IMR-90 (cell line): ENCODE results near the gene SRRD. TPM values are rescaled to one million over a fixed set of nuclear protein-coding genes. Genes with fewer than 3 reads are reported as not detected.

ENCODE experiments used
- ATAC-seq: fragments of 200-7000 bp; cut with Tn5 transposase; 2 replicates; pipeline ENCODE4 v1.9.1; 2020; ENCODE audit warnings: low read depth, mild to moderate bottlenecking, moderate library complexity
- BruUV-seq: library from RNA; stranded (reverse); fragments of 400-500 nt; replicated peaks from 2 replicates; lab custom pipeline; 2021; lab: Mats Ljungman, UMichigan
- CTCF ChIA-PET: fragments of 300-600 bp; formaldehyde crosslinking; extraction: SDS; loops from one replicate; lab custom pipeline; 2021; ENCODE audit warnings: antibody characterized with exemption; lab: Yijun Ruan, JAX
- POLR2A ChIA-PET: fragments of 300-600 bp; sonication (Branson Sonifier 250); formaldehyde crosslinking; loops from one replicate; lab custom pipeline; 2022; ENCODE audit warnings: antibody characterized with exemption; ENCODE audit not compliant: unreplicated experiment; lab: Charles Lee
- DNase-seq: peaks from one replicate; pipeline ENCODE4 v3.0.0; 2013
- H2AFZ ChIP-seq: replicated peaks from 2 replicates; pipeline ENCODE3; 2013; ENCODE audit warnings: low read length, mild to moderate bottlenecking; ENCODE audit not compliant: poor library complexity
- H2AK5ac ChIP-seq: 2 replicates; pipeline ENCODE4 v1.6.1; 2013; ENCODE audit warnings: low read depth, low read length, inconsistent platforms
- H2AK9ac ChIP-seq: replicated peaks from 2 replicates; pipeline ENCODE3; 2013; ENCODE audit warnings: mild to moderate bottlenecking, low read depth, low read length, moderate library complexity; ENCODE audit not compliant: poor library complexity
- H2BK120ac ChIP-seq: 2 replicates; pipeline ENCODE4 v1.6.1; 2013; ENCODE audit warnings: low read depth, low read length, inconsistent platforms
- H2BK15ac ChIP-seq: 3 replicates; pipeline ENCODE4 v1.6.1; 2013; ENCODE audit warnings: low read depth, low read length, inconsistent platforms
- H2BK20ac ChIP-seq: 2 replicates; pipeline ENCODE4 v1.6.1; 2013; ENCODE audit warnings: low read depth, mild to moderate bottlenecking, inconsistent platforms, low read length, moderate library complexity
- H2BK5ac ChIP-seq: 2 replicates; pipeline ENCODE4 v1.6.1; 2013; ENCODE audit warnings: mild to moderate bottlenecking, low read depth, low read length, inconsistent platforms; ENCODE audit not compliant: poor library complexity, severe bottlenecking
- H3K14ac ChIP-seq: replicated peaks from 2 replicates; pipeline ENCODE4 v1.6.1; 2013; ENCODE audit warnings: low read depth, low read length, inconsistent platforms
- H3K18ac ChIP-seq: 2 replicates; pipeline ENCODE4 v1.6.1; 2013; ENCODE audit warnings: low read depth, low read length, control low read depth
- H3K23ac ChIP-seq: 2 replicates; pipeline ENCODE4 v1.6.1; 2013; ENCODE audit warnings: low read depth, low read length, inconsistent platforms
- H3K27ac ChIP-seq: 2 replicates; pipeline ENCODE4 v1.5.1; 2013; ENCODE audit warnings: mild to moderate bottlenecking, control low read depth, low read length; ENCODE audit not compliant: insufficient read depth
- H3K27me3 ChIP-seq: 2 replicates; pipeline ENCODE4 v1.6.1; 2013; ENCODE audit warnings: low read length; ENCODE audit not compliant: control insufficient read depth, insufficient read depth
- H3K36me3 ChIP-seq: 2 replicates; pipeline ENCODE4 v1.6.1; 2013; ENCODE audit warnings: low read length, mixed read lengths; ENCODE audit not compliant: control insufficient read depth, insufficient read depth
- H3K4ac ChIP-seq: 2 replicates; pipeline ENCODE4 v1.6.1; 2013; ENCODE audit warnings: low read depth, low read length, inconsistent platforms
- H3K4me1 ChIP-seq: 2 replicates; pipeline ENCODE4 v1.6.1; 2013; ENCODE audit warnings: low read length, mixed read lengths; ENCODE audit not compliant: control insufficient read depth, insufficient read depth
- H3K4me2 ChIP-seq: 2 replicates; pipeline ENCODE4 v1.6.1; 2013; ENCODE audit warnings: low read depth, mild to moderate bottlenecking, control low read depth, low read length, moderate library complexity
- H3K4me3 ChIP-seq: 2 replicates; pipeline ENCODE4 v1.5.1; 2013; ENCODE audit warnings: low read depth, mild to moderate bottlenecking, control low read depth, low read length, moderate library complexity; ENCODE audit not compliant: insufficient read depth
- H3K56ac ChIP-seq: 2 replicates; pipeline ENCODE4 v1.6.1; 2013; ENCODE audit warnings: low read length, inconsistent platforms; ENCODE audit not compliant: insufficient read depth; ENCODE audit errors: extremely low read depth
- H3K79me1 ChIP-seq, 2 experiments: 2 replicates each; pipeline ENCODE4 v1.6.1; 2013; ENCODE audit warnings: low read length in 2 of 2, inconsistent platforms in 1 of 2, low read depth in 1 of 2
- H3K9ac ChIP-seq: 2 replicates; pipeline ENCODE4 v1.6.1; 2013; ENCODE audit warnings: low read depth, low read length, control low read depth
- H3K9me1 ChIP-seq: 2 replicates; pipeline ENCODE4 v1.6.1; 2013; ENCODE audit warnings: low read length, inconsistent platforms; ENCODE audit not compliant: insufficient read depth
- H3K9me3 ChIP-seq: 2 replicates; pipeline ENCODE4 v1.6.1; 2013; ENCODE audit warnings: low read length; ENCODE audit not compliant: control insufficient read depth, insufficient read depth
- H4K20me1 ChIP-seq: 2 replicates; pipeline ENCODE4 v1.6.1; 2013; ENCODE audit warnings: low read length, inconsistent platforms; ENCODE audit not compliant: insufficient read depth
- H4K5ac ChIP-seq: 2 replicates; pipeline ENCODE4 v1.6.1; 2013; ENCODE audit warnings: mild to moderate bottlenecking, low read depth, low read length, control low read depth
- H4K8ac ChIP-seq, 2 experiments: 2 replicates each; pipeline ENCODE4 v1.6.1; 2013; ENCODE audit warnings: low read depth in 2 of 2, low read length in 2 of 2, control low read depth in 1 of 2, inconsistent platforms in 1 of 2
- H4K91ac ChIP-seq: 2 replicates; pipeline ENCODE4 v1.6.1; 2013; ENCODE audit warnings: low read depth, low read length, inconsistent platforms; ENCODE audit not compliant: insufficient read depth
- CHD1 ChIP-seq: IDR thresholded peaks from 2 replicates; pipeline ENCODE4 v1.6.1; 2012; ENCODE audit warnings: low read depth, low read length, improper control_type of control experiment
- MAFK ChIP-seq: IDR thresholded peaks from 2 replicates; pipeline ENCODE4 v1.6.1; 2012; ENCODE audit warnings: low read depth, low read length, improper control_type of control experiment
- MAZ ChIP-seq: IDR thresholded peaks from 2 replicates; pipeline ENCODE4 v1.6.1; 2012; ENCODE audit warnings: low read depth, mild to moderate bottlenecking, low read length, improper control_type of control experiment, moderate library complexity, borderline replicate concordance
- MXI1 ChIP-seq: IDR thresholded peaks from 2 replicates; pipeline ENCODE4 v1.6.1; 2012; ENCODE audit warnings: low read depth, mild to moderate bottlenecking, low read length, moderate library complexity, borderline replicate concordance
- NFE2L2 ChIP-seq: fragments of 150-350 bp; IDR thresholded peaks from 2 replicates; pipeline ENCODE4 v1.6.1; 2016; ENCODE audit warnings: low read depth, mild to moderate bottlenecking, low read length
- POLR2A ChIP-seq: IDR thresholded peaks from 2 replicates; pipeline ENCODE4 v1.6.1; 2012; ENCODE audit warnings: mild to moderate bottlenecking, low read depth, low read length
- RCOR1 ChIP-seq: IDR thresholded peaks from 2 replicates; pipeline ENCODE4 v1.6.1; 2012; ENCODE audit warnings: mild to moderate bottlenecking, low read length, improper control_type of control experiment; ENCODE audit not compliant: insufficient replicate concordance
- RFX5 ChIP-seq: IDR thresholded peaks from 2 replicates; pipeline ENCODE4 v1.8.0; 2012; ENCODE audit warnings: low read depth, mild to moderate bottlenecking, low read length, moderate library complexity
- WGBS, 2 experiments: methylation state at CpG; one replicate each; pipeline versions ENCODE4 v1.1.5 to v1.1.7; 2013; ENCODE audit warnings: missing lambda C conversion rate in 2 of 2; ENCODE audit not compliant: insufficient read length in 1 of 2; ENCODE audit errors: extremely low coverage in 2 of 2; 5-methylcytosine and 5-hydroxymethylcytosine counted together
- dilution Hi-C: fragments of 300-500 bp; cut with HindIII; formaldehyde crosslinking; loops from one replicate; pipeline ENCODE4 v1.14.3; 2018; ENCODE audit warnings: low sequenced_read_pairs; ENCODE audit not compliant: unreplicated experiment
- in situ Hi-C: fragments of 300-500 bp; cut with MboI; formaldehyde crosslinking; loops from 3 replicates; pipeline ENCODE4 v1.14.3; 2019; ENCODE audit warnings: low sequenced_read_pairs, inconsistent platforms, mixed read lengths
- intact Hi-C: fragments of 100-400 bp; cut with micrococcal nuclease; formaldehyde crosslinking; loops from 2 replicates; pipeline ENCODE4 v1.10.0; 2022
- polyA plus RNA-seq, 3 experiments: library from polyadenylated mRNA; depleted of rRNA; stranded (reverse); fragments of >200 nt; gene quantifications; 2 replicates each; pipeline ENCODE4 v1.2.3, GENCODE V29; 2012; ENCODE audit warnings: low replicate concordance in 1 of 3
- total RNA-seq: library from RNA; depleted of rRNA; stranded (reverse); fragments of >200 nt; gene quantifications from 2 replicates; pipeline ENCODE4 v1.2.3, GENCODE V29; 2012
- TF ChIP-seq, protein P1 (sequence below): conservative IDR thresholded peaks from 2 replicates; pipeline ENCODE4 v1.5.1; 2012; ENCODE audit warnings: mild to moderate bottlenecking, low read depth, low read length, improper control_type of control experiment
- TF ChIP-seq, protein P2 (sequence below): fragments of 150-350 bp; IDR thresholded peaks from 2 replicates; pipeline ENCODE4 v1.6.1; 2017; ENCODE audit warnings: mild to moderate bottlenecking, antibody characterized with exemption, low read length, low read depth

The SRRD gene
- total and polyA plus RNA-seq, 2 of the 4 experiments (the other 2 are of a cell fraction) = 18.3 to 24.0 TPM

DNA sequence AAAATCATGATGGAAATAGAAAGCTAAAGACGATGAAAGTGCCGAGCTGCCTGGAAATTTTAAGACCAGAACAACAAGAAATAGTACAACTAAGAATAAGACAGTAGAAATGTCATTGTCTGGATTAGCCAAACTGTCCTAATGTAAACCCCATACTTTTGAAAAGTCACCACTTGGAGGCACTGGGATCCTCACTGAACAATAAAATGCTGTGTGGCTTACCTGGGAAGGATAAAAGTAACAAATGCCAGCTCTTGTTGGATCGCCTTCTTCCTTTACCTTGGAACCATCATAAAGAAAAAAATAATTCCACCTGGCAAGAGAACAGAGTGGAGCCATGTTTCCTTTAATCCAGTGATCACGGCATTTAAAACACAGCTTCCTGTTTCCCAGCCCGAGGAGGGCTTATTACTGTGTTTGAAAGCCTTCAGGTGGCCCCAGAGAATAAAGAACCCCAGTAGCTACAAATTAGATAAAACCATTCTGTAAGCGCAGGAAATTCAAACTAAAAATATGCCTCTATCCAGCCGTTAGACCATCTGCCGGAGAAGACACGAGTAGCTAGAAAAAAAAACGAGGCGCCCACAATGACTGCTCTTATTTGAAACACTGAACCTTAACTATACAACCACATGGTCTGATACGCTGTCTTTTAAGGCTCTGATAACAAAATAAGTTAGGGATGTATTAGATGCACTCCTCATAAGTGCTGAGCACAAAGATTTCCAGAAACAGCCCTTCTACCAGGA, 4.5 kb upstream of the SRRD start:
- H2AK5ac ChIP-seq = no peak overlapping the region
- no peak overlapping the region for H4K8ac ChIP-seq
- H3K9me3 ChIP-seq = no peaks in the 10 kb centered on the region
- H3K4me3 ChIP-seq = no peak overlapping the region
- H3K4me1 ChIP-seq = peaks cover 10% of the 10 kb centered on the region
- no peak overlapping the region for H2BK15ac ChIP-seq
- no peak overlapping the region for H3K14ac ChIP-seq
- POLR2A ChIA-PET = no interaction called here
- H4K20me1 ChIP-seq = no peaks in the 10 kb centered on the region
- peaks cover 12% of the 10 kb centered on the region for H3K36me3 ChIP-seq
- H3K79me1 ChIP-seq = peaks cover 24 to 56% of the 10 kb centered on the region in 2 experiments
- H2AK9ac ChIP-seq = no peak overlapping the region
- H3K9me1 ChIP-seq = peaks cover 3% of the 10 kb centered on the region; the same call in 1 of the 2 replicates
- ATAC-seq (no peak), DNase-seq (no peak)
- H4K91ac ChIP-seq = no peak overlapping the region
- no peak overlapping the region for H2BK120ac ChIP-seq
- H3K18ac ChIP-seq = no peak overlapping the region
- in situ Hi-C loops = no loop called here
- no CpG with 5 or more reads among the region's 12 CpGs for WGBS, 2 experiments
- H3K9ac ChIP-seq = no peak overlapping the region
- no peaks in the 10 kb centered on the region for H3K27me3 ChIP-seq
- CTCF ChIA-PET = interaction anchor here (0.7 kb wide), 1 partner anchor 1968 kb away, joined by 3 read pairs; no protein-coding TSS in a partner anchor
- intact Hi-C loops = no loop called here
- no peak overlapping the region for H4K5ac ChIP-seq
- no peak overlapping the region for H2BK5ac ChIP-seq
- H2BK20ac ChIP-seq = no peak overlapping the region
- H3K4me2 ChIP-seq = no peak overlapping the region
- H3K56ac ChIP-seq = no peak overlapping the region
- no peak overlapping the region for H3K23ac ChIP-seq
- no peak overlapping the region for H3K27ac ChIP-seq
- no peak overlapping the region for H2AFZ ChIP-seq
- no TSS peak for BruUV-seq
- dilution Hi-C loops = no loop called here
- H3K4ac ChIP-seq = no peak overlapping the region
- TF ChIP-seq, protein P1, sequence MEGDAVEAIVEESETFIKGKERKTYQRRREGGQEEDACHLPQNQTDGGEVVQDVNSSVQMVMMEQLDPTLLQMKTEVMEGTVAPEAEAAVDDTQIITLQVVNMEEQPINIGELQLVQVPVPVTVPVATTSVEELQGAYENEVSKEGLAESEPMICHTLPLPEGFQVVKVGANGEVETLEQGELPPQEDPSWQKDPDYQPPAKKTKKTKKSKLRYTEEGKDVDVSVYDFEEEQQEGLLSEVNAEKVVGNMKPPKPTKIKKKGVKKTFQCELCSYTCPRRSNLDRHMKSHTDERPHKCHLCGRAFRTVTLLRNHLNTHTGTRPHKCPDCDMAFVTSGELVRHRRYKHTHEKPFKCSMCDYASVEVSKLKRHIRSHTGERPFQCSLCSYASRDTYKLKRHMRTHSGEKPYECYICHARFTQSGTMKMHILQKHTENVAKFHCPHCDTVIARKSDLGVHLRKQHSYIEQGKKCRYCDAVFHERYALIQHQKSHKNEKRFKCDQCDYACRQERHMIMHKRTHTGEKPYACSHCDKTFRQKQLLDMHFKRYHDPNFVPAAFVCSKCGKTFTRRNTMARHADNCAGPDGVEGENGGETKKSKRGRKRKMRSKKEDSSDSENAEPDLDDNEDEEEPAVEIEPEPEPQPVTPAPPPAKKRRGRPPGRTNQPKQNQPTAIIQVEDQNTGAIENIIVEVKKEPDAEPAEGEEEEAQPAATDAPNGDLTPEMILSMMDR = no peak
- TF ChIP-seq CHD1 (no peak), RFX5 (no peak), MAZ (no peak), POLR2A (no peak), NFE2L2 (no peak), MXI1 (no peak), RCOR1 (no peak), MAFK (no peak)
- TF ChIP-seq, protein P2, sequence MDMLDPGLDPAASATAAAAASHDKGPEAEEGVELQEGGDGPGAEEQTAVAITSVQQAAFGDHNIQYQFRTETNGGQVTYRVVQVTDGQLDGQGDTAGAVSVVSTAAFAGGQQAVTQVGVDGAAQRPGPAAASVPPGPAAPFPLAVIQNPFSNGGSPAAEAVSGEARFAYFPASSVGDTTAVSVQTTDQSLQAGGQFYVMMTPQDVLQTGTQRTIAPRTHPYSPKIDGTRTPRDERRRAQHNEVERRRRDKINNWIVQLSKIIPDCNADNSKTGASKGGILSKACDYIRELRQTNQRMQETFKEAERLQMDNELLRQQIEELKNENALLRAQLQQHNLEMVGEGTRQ = no peak
